Neural progenitor cell (in vitro differentiated cells): Measurements from ENCODE around the gene ESRRG. TPM values are rescaled to one million over a fixed set of nuclear protein-coding genes. Genes with fewer than 3 reads are reported as not detected.
A peak's percentile ranks its signal among the peaks of the same experiment; 100 is the strongest.

ENCODE experiments used
- DNase-seq: peaks from one replicate; pipeline ENCODE4 v3.0.0-alpha.2; 2016; ENCODE audit warnings: low spot score
- H2AFZ ChIP-seq: fragments of 200-600 bp; sonication (generic); replicated peaks from 2 replicates; pipeline ENCODE4 v1.6.1; 2016; ENCODE audit warnings: antibody characterized with exemption
- H3F3A ChIP-seq: fragments of 200-600 bp; sonication (generic); 2 replicates; pipeline ENCODE4 v1.6.1; 2016; ENCODE audit warnings: antibody characterized with exemption, low read depth
- H3K27ac ChIP-seq: fragments of 200-600 bp; sonication (generic); 2 replicates; pipeline ENCODE4 v1.5.1; 2016; ENCODE audit warnings: mild to moderate bottlenecking
- H3K27me3 ChIP-seq: fragments of 200-600 bp; sonication (generic); 2 replicates; pipeline ENCODE4 v1.6.1; 2016; ENCODE audit warnings: mild to moderate bottlenecking, moderate library complexity
- H3K36me3 ChIP-seq: fragments of 200-600 bp; sonication (generic); 2 replicates; pipeline ENCODE4 v1.5.1; 2016
- H3K4me1 ChIP-seq: fragments of 200-600 bp; sonication (generic); 2 replicates; pipeline ENCODE4 v1.6.1; 2016; ENCODE audit warnings: mixed run types
- H3K4me2 ChIP-seq: fragments of 200-600 bp; sonication (generic); 2 replicates; pipeline ENCODE4 v1.6.1; 2016
- H3K4me3 ChIP-seq: fragments of 200-600 bp; sonication (generic); 2 replicates; pipeline ENCODE4 v1.5.1; 2016
- H3K79me2 ChIP-seq: fragments of 200-600 bp; sonication (generic); 2 replicates; pipeline ENCODE4 v1.6.1; 2016; ENCODE audit warnings: low read depth
- H3K9ac ChIP-seq: fragments of 200-600 bp; sonication (generic); 2 replicates; pipeline ENCODE4 v1.6.1; 2016
- H3K9me3 ChIP-seq: fragments of 200-600 bp; sonication (generic); 2 replicates; pipeline ENCODE4 v1.5.1; 2016; ENCODE audit warnings: low read depth
- H4K20me1 ChIP-seq: fragments of 200-600 bp; sonication (generic); 2 replicates; pipeline ENCODE4 v1.6.1; 2016; ENCODE audit warnings: low read depth
- H3K27ac Mint-ChIP-seq: 3 replicates; pipeline ENCODE4 v1.8.0; 2021; ENCODE audit warnings: mixed read lengths
- H3K27me3 Mint-ChIP-seq: 2 replicates; pipeline ENCODE4 v1.8.0; 2022; ENCODE audit warnings: low read depth, mild to moderate bottlenecking, inconsistent platforms, moderate library complexity, mixed read lengths; ENCODE audit not compliant: insufficient read depth
- H3K36me3 Mint-ChIP-seq: 3 replicates; pipeline ENCODE4 v1.8.0; 2021; ENCODE audit warnings: mixed read lengths
- H3K4me1 Mint-ChIP-seq: 3 replicates; pipeline ENCODE4 v1.8.0; 2021; ENCODE audit warnings: mixed read lengths
- H3K4me3 Mint-ChIP-seq: 3 replicates; pipeline ENCODE4 v1.8.0; 2021; ENCODE audit warnings: mild to moderate bottlenecking, moderate library complexity, mixed read lengths
- H3K9me3 Mint-ChIP-seq: 3 replicates; pipeline ENCODE4 v1.8.0; 2020; ENCODE audit warnings: mixed read lengths
- CTCF ChIP-seq: fragments of 200-600 bp; sonication (generic); IDR thresholded peaks from 2 replicates; pipeline ENCODE4 v1.5.1; 2017; ENCODE audit warnings: antibody characterized with exemption, mild to moderate bottlenecking
- EZH2 ChIP-seq: fragments of 200-600 bp; sonication (generic); IDR thresholded peaks from 2 replicates; pipeline ENCODE4 v1.6.1; 2017; ENCODE audit warnings: antibody characterized with exemption, mild to moderate bottlenecking, moderate library complexity
- EZH2phosphoT487 ChIP-seq: fragments of 200-600 bp; sonication (generic); IDR thresholded peaks from 2 replicates; pipeline ENCODE4 v1.6.1; 2017; ENCODE audit warnings: antibody characterized with exemption
- total RNA-seq: library from RNA; depleted of rRNA; stranded (reverse); fragments of >200 nt; gene quantifications from 2 replicates; pipeline ENCODE4 v1.2.3, GENCODE V29; 2015; ENCODE audit warnings: low replicate concordance

ESRRG gene
- total RNA-seq, 1 donor from 2014 or later: 3.0 TPM

- Mint-ChIP-seq H3K27me3 (no peaks in the 10 kb centered on the region), H3K4me1 (peaks cover 12% of the 10 kb centered on the region), H3K27ac (no peak overlapping the region), H3K4me3 (no peak overlapping the region), H3K36me3 (no peaks in the 10 kb centered on the region), H3K9me3 (no peaks in the 10 kb centered on the region)
- Histone ChIP-seq H3K79me2 (no peaks in the 10 kb centered on the region), H3F3A (no peaks in the 10 kb centered on the region), H3K4me1 (no peaks in the 10 kb centered on the region), H3K27ac (no peak overlapping the region), H2AFZ (no peak overlapping the region), H4K20me1 (no peaks in the 10 kb centered on the region), H3K27me3 (no peaks in the 10 kb centered on the region), H3K9me3 (no peaks in the 10 kb centered on the region), H3K36me3 (no peaks in the 10 kb centered on the region), H3K4me2 (no peak overlapping the region), H3K9ac (no peak overlapping the region), H3K4me3 (no peak overlapping the region)
- no peak for DNase-seq
- TF ChIP-seq EZH2phosphoT487 (no peak), EZH2 (no peak), CTCF (no peak)
Measured at GRCh38 chr1:216518844-216519627, 204.2 kb downstream of the ESRRG start.

- Mint-ChIP-seq H3K27me3 (no peaks in the 10 kb centered on the region), H3K4me1 (peaks cover 25% of the 10 kb centered on the region), H3K9me3 (peaks cover 5% of the 10 kb centered on the region), H3K4me3 (no peak overlapping the region), H3K36me3 (peaks cover 6% of the 10 kb centered on the region), H3K27ac (no peak overlapping the region)
- H3K4me3 ChIP-seq: no peak overlapping the region
- H3K9ac ChIP-seq: no peak overlapping the region
- H2AFZ ChIP-seq: no peak overlapping the region
- no peaks in the 10 kb centered on the region for H3K9me3 ChIP-seq
- H3K4me2 ChIP-seq: no peak overlapping the region
- H3K79me2 ChIP-seq: no peaks in the 10 kb centered on the region
- H3K27me3 ChIP-seq: no peaks in the 10 kb centered on the region
- H3K36me3 ChIP-seq: no peaks in the 10 kb centered on the region
- H4K20me1 ChIP-seq: no peaks in the 10 kb centered on the region
- H3K27ac ChIP-seq: no peak overlapping the region
- DNase-seq: peak; percentile 46
- no peak for TF ChIP-seq EZH2
- no peak for TF ChIP-seq EZH2phosphoT487
- TF ChIP-seq CTCF: no peak
- H3K4me1 ChIP-seq: peaks cover 5% of the 10 kb centered on the region
- H3F3A ChIP-seq: no peaks in the 10 kb centered on the region
Measured at GRCh38 chr1:216502528-216503162, 220.6 kb downstream of the ESRRG start.

- no peak for DNase-seq
- no peaks in the 10 kb centered on the region for H3K36me3 Mint-ChIP-seq
- Histone ChIP-seq H3K9me3 (no peaks in the 10 kb centered on the region), H3K79me2 (no peaks in the 10 kb centered on the region), H3K4me3 (no peak overlapping the region), H4K20me1 (no peaks in the 10 kb centered on the region), H2AFZ (no peak overlapping the region), H3K27me3 (no peaks in the 10 kb centered on the region), H3K27ac (no peak overlapping the region), H3K9ac (no peak overlapping the region), H3K4me2 (no peak overlapping the region), H3K36me3 (no peaks in the 10 kb centered on the region), H3K4me1 (peaks cover 5% of the 10 kb centered on the region), H3F3A (no peaks in the 10 kb centered on the region)
- H3K27me3 Mint-ChIP-seq: no peaks in the 10 kb centered on the region
- H3K4me3 Mint-ChIP-seq: no peak overlapping the region
- H3K9me3 Mint-ChIP-seq: peaks cover 2% of the 10 kb centered on the region
- TF ChIP-seq EZH2 (no peak), EZH2phosphoT487 (no peak), CTCF (no peak)
- H3K4me1 Mint-ChIP-seq: peaks cover 25% of the 10 kb centered on the region
- peak overlapping the region; percentile 78 for H3K27ac Mint-ChIP-seq
Measured at GRCh38 chr1:216500273-216500967, 222.8 kb downstream of the ESRRG start.
